ENCODE results near the gene CPNE9. TPM values are rescaled to one million over a fixed set of nuclear protein-coding genes. Genes with fewer than 3 reads are reported as not detected.
A peak's percentile ranks its signal among the peaks of the same experiment; 100 is the strongest.

The CPNE9 gene
- total RNA-seq, 1 donor from 2014 or later: not detected

DNA sequence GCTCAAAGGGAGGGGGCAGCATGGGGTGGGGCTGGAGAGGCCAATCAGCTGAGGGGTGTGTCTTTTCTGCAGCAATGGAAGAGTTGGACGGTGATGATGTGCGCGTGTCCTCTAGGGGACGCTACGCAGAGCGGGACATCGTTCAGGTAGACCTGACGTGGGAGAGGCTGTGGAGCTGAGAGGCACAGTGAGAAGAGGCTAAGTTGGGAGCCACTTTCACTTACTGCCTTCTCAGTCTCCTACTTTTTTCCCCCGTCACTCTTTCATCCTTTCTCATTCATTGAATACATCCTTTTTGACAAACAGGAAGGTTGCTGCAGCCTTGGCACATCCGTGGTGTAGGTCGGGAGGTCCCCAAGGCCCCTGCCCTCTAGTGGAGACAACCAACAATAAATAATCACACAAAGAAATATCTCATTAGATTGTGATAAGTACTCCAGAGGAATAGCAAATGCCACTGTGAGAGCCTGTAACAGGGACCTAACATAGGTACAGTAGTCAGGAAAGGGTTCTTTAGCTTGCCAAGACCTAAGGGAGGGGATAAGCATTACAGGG lies 23.5 kb downstream of the CPNE9 start:
- H3K36me3 ChIP-seq (ENCODE audit: control insufficient read depth, insufficient read depth, low read length): no peaks in the 10 kb centered on the region
- no peak overlapping the region for H3K4me3 ChIP-seq (ENCODE audit: low read depth, low read length)
- DNase-seq (ENCODE audit: low read depth): no peak
- TF ChIP-seq, protein P1, sequence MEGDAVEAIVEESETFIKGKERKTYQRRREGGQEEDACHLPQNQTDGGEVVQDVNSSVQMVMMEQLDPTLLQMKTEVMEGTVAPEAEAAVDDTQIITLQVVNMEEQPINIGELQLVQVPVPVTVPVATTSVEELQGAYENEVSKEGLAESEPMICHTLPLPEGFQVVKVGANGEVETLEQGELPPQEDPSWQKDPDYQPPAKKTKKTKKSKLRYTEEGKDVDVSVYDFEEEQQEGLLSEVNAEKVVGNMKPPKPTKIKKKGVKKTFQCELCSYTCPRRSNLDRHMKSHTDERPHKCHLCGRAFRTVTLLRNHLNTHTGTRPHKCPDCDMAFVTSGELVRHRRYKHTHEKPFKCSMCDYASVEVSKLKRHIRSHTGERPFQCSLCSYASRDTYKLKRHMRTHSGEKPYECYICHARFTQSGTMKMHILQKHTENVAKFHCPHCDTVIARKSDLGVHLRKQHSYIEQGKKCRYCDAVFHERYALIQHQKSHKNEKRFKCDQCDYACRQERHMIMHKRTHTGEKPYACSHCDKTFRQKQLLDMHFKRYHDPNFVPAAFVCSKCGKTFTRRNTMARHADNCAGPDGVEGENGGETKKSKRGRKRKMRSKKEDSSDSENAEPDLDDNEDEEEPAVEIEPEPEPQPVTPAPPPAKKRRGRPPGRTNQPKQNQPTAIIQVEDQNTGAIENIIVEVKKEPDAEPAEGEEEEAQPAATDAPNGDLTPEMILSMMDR (IDR thresholded peaks at IDR 0.05; ENCODE audit: insufficient read depth, low read length, poor library complexity, severe bottlenecking): no peak
- peaks cover 4% of the 10 kb centered on the region for H3K27me3 ChIP-seq (ENCODE audit: control insufficient read depth, insufficient read depth, low read length)

DNA sequence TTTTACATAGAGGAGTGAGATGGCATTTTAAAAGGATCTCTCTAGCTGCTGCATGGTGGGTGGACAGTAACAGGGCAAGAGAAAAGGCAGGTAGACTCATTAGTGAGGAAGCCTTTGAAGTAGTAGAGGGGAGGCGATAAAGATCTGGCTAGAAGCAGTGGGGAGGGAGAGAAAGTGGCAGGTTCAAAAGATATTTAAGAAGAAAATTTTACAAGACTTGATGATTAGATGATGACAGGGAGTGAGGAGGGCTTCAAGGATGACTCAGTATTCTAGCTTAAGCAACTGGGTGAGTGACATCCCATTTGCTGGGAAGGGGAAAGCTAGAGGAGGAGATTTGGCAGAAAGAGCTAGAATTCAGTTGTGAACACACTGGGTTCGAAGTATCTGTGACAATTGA lies 24.1 kb downstream of the CPNE9 start:
- no peak for DNase-seq (ENCODE audit: low read depth)
- Histone ChIP-seq H3K36me3 (ENCODE audit: control insufficient read depth, insufficient read depth, low read length) (no peaks in the 10 kb centered on the region), H3K4me3 (ENCODE audit: low read depth, low read length) (no peak overlapping the region), H3K27me3 (ENCODE audit: control insufficient read depth, insufficient read depth, low read length) (peaks cover 4% of the 10 kb centered on the region)
- TF ChIP-seq, protein P1 (IDR thresholded peaks at IDR 0.05; ENCODE audit: insufficient read depth, low read length, poor library complexity, severe bottlenecking): no peak

DNA sequence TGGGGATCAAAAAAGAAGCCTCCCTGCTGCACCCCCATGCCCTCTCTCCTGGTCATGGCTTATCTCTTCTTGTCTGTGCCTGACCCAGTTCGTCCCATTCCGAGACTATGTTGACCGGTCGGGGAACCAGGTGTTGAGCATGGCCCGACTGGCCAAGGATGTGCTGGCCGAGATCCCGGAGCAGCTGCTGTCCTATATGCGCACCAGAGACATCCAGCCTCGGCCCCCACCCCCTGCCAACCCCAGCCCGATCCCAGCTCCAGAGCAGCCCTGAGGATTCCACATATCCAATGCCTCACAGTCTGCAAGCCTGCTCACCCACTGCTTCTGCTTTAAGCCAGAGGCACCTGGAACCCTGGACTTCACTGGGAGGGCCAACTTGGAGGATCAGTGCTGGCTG lies 25.8 kb downstream of the CPNE9 start:
- no peaks in the 10 kb centered on the region for H3K36me3 ChIP-seq (ENCODE audit: control insufficient read depth, insufficient read depth, low read length)
- DNase-seq (ENCODE audit: low read depth): no peak
- peaks cover 2% of the 10 kb centered on the region for H3K27me3 ChIP-seq (ENCODE audit: control insufficient read depth, insufficient read depth, low read length)
- no peak overlapping the region for H3K4me3 ChIP-seq (ENCODE audit: low read depth, low read length)
- TF ChIP-seq, protein P1 (IDR thresholded peaks at IDR 0.05; ENCODE audit: insufficient read depth, low read length, poor library complexity, severe bottlenecking): no peak

DNA sequence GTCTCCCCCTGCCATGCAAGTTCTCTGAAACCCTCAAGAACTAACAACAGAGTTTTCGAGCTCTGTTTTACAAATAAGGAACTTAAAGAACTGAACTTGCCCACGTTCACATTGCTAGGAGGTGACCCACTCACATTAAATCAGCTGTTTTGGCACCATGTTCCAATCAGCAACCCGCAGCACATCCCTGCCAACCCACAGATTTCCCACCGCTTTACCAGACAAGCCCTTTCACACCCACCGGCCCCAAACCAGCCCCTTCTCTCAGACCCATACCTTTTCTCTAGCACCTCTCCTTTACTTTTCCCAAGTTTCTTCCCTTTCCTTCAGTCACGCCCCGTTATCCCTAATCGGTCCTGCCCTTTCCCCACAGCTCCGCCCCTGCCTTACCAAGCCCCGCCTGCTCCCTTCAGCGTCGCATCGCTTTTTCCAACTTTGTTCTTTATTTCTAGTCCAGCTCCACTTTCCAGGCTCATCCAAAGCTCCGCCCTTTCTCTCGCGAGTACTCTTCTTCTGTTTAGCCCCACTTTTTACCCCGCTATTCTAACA lies 27.1 kb downstream of the CPNE9 start:
- no peak for DNase-seq (ENCODE audit: low read depth)
- TF ChIP-seq, protein P1 (IDR thresholded peaks at IDR 0.05; ENCODE audit: insufficient read depth, low read length, poor library complexity, severe bottlenecking): no peak

DNA sequence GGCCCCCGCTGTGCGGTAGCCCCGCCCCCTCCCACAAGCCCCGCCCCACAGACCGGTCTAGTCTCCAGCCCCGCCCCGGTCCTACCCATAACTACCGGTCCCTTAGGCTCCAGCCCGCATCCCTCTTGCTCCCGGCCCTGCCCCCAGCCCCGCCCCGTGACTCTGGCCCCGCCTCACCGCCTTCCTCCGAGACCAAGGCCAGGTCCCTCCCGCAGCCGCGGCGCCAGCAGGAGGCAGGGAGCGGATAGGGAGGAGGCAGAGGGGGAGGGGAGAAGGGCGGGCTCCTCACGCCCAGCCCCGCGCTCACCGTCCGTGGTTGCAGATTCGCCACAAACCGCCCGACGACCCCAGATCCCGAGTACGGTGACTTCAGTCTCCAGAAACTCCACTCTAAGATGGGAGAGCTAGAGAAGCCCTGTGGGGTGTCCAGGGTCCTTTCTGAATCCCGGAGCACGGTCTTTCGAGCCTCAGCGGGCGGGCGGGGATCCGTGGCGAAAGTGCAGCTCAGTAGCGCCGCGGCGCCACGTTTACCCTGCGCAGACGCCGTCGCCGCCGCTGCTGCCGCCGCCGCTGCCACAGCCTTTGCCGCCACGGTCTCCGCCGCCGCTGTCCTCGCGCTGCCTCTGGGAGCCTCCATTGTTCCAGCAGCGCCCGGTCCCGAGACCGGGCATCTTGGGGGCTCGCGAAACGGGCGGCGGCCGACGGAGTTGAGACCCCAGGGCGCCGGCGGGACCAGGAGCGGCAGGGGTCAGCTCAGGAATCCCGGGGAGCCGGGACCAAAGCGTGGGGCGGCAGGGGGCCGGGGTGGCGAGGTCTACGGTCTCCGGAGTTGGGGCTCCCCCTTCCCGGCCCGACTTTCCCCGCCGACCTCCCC lies 27.8 kb downstream of the CPNE9 start, which contains the start of gene BRPF1:
BRPF1 (plus strand) TSS at position 530 of the 874 bp plus-strand sequence. CDS start 2,406 bp downstream, outside the sequence.
- TF ChIP-seq, protein P1 (IDR thresholded peaks at IDR 0.05; ENCODE audit: insufficient read depth, low read length, poor library complexity, severe bottlenecking): no peak
- Histone ChIP-seq H3K36me3 (ENCODE audit: control insufficient read depth, insufficient read depth, low read length) (no peaks in the 10 kb centered on the region), H3K4me3 (ENCODE audit: low read depth, low read length) (peak within 1 kb of the TSS; percentile 90)

More for the DNA sequence above, 27.1 kb downstream of the CPNE9 start:
- Histone ChIP-seq H3K27me3 (ENCODE audit: control insufficient read depth, insufficient read depth, low read length) (peaks cover 2% of the 10 kb centered on the region), H3K36me3 (ENCODE audit: control insufficient read depth, insufficient read depth, low read length) (no peaks in the 10 kb centered on the region), H3K4me3 (ENCODE audit: low read depth, low read length) (peak overlapping the region; percentile 33)

More for the DNA sequence above, 27.8 kb downstream of the CPNE9 start, which contains the start of gene BRPF1:
- peak; percentile 90 for DNase-seq (ENCODE audit: low read depth)
- H3K27me3 ChIP-seq (ENCODE audit: control insufficient read depth, insufficient read depth, low read length): peaks cover 2% of the 10 kb centered on the region

Measured in kidney epithelial cell (primary cell).